GM21447 (cell line): ENCODE measurements around the gene CACNA2D2.

Experiments
- ATAC-seq: cut with Tn5 transposase; IDR thresholded peaks from one replicate; pipeline ENCODE4 v1.9.1; 2021; ENCODE audit not compliant: unreplicated experiment

The CACNA2D2 gene

DNA sequence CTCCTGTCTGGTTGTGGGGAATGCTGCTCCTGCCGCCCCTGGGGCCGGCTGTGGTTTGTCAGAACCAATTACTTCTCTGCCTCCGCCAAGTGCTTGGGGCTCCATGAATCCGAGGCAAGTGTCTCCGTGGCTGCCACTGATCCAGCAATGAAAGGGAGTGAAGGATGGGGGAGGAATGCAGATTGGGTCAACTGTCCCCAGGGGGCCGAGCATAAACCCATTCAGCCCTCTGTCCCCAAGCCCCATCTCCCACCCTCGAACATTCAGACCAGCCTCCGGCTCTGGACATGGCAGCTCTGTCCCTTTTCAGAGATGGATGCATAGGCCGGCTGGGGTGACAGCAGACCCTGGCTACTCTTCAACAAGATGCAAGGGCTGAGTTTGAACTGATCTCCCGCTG is 35.5 kb downstream of the CACNA2D2 start:
- no peak for ATAC-seq

DNA sequence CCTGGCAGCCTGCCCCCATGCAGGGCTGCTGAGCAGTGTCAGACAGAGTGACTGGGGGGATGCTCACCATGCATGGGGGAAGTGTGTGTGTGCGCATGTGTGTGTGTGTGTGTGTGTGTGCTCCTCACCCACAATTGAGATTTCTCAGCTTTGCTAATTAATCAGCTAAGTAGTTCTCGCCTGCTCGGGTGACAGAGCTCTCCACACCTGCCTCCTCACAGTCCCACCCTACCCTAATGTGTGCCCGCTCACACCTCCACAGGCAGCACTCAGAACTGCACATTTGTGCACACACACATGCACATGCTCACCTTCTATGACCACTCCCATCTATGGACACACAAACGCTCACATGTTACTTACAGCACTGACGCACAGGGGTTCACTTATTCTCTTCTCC is 37.3 kb downstream of the CACNA2D2 start:
- ATAC-seq, result no peak

DNA sequence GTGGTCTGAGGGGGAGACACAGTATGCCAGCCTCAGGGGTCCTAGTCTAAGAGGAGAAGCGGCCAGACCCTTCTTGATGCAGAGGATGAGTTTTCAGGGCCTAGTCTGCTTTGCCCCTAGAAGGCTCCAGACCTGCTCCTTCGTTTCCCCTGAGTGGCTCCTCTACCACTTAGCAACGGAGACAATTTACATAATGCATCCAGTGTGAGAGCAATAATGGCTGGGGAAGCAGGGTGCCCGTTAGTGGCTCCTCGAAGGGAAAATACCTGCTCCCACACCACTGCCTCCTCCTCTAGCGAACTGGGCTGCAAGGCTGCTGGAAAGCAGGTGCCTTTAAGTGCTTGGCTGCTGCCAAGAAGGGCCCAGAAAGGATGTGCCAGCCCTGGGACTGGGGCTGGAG is 38.9 kb downstream of the CACNA2D2 start:
- no peak for ATAC-seq

DNA sequence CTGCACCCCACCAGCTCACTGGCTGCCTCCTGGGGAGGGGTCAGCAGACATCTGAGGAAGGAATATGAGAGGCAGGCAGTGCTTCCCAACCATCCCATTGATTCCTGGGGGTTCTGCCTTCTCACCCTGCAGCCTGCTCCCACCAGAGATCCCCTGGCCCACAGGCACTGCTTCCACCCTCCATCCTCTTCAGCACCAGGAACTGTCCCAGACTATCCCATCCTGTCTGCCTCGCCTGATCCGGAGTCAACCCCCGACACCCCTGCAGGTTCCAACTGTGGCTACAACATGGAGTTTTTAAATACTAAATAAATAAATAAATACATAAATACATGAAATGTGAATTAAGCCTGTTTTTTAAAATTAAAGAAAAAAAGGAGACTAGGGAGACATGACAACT is 43.6 kb downstream of the CACNA2D2 start:
- no peak for ATAC-seq

DNA sequence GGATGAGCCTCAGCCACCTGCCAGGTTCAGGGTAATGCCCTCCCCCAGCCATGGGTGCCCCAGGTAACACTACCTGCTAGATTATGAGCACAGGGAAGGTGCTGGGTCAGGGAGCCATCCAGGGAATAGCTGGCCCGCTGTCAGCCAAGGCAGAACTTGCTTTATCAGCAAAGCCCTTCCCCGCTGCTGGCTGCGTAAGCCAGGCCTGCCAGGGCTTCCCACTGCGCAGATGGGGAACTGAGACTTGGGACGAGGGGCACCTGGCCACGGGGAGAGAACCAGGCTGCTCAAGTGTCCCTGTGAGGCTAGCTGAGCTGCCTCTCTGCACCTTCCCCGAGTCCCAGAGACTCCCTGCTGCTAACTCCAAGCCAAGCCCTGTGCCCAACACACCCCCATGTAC is 45.4 kb downstream of the CACNA2D2 start:
- no peak for ATAC-seq

DNA sequence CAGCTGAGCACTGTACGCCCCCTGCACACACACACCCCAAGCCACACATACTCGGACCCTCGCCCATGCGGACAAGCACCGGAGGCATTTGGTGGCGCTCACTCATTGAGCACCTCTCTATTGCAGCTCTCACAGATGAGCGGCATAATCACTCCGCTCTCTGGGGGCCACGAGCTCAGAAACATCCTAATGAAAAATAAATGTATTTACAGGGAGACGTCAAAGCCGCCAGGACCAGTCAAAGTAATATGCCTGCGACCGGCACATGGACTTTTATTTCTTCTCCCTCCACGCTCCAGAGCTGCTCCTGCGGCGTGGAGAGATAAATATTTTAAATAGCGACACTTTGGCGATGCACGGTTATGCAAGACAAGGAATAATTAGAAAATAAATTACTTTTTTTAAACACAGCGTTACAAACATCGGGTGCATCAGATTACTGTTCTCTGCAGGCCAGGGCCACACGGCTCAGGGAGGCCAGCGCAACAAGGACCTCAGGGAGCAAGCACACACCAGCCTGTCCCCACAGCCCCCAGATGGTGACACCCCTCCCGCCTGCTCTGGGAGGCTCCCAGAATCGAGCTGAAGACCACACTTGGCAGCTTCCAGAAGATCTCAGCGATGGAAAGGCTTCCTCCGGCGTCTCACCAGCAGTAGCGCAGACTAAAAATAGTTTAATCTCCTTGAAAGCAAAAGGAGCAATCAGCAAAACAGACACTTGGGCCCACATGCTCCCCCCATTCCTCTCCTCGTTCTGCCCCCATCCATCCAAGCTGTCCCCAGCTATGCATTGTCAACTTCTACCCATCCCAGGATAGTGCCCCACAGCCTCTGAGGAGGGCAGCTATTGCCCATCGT is 48.0 kb downstream of the CACNA2D2 start:
- ATAC-seq, result no peak

DNA sequence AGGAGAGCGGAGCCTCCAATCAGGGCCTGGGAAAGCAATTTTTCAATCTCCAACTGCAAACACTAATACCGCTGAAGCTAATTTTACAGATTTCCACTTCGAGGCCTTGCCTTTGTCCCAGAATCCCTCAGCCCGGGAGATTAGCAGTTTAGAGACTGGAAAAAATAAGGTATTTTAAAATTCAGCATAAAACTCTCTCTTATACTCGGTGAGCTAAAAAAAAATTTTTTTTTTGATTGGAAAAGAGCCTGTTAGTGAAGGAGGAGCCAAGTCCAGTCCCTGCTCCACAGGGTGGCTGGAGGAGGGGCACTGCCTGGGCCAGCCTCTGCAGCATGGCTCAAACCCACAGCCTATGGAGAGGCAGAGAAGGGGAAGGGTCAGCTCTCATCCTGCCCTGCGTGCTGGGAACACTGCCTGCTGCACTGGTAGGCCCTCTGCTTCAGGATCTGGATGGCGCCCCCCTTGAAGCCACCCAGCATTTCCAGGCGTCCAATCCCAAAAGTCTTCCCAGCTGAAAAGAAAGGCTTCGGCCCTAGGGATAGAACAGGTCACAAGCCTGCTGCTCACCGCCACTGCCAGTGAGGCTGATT is 48.9 kb downstream of the CACNA2D2 start:
- ATAC-seq, result no peak

DNA sequence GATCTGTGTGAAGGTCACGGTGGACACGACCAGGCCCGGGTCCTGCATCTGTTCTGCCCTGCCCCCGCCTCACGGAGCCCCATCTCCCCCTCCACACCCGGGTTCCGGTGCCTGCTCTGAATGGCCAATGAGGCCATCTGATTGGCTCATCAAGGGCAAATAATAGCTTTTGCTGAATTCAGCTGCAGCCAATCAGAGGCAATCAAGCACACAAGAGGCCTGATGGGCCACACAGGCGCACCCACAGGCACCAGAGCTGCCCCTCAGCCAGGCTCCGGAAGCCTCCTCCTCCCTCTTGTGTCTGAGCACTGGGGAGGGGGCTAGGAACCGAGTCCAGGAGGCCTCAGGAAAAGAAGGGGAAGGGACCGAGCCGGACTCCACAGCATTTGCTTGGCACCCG is 49.5 kb downstream of the CACNA2D2 start:
- no peak for ATAC-seq

DNA sequence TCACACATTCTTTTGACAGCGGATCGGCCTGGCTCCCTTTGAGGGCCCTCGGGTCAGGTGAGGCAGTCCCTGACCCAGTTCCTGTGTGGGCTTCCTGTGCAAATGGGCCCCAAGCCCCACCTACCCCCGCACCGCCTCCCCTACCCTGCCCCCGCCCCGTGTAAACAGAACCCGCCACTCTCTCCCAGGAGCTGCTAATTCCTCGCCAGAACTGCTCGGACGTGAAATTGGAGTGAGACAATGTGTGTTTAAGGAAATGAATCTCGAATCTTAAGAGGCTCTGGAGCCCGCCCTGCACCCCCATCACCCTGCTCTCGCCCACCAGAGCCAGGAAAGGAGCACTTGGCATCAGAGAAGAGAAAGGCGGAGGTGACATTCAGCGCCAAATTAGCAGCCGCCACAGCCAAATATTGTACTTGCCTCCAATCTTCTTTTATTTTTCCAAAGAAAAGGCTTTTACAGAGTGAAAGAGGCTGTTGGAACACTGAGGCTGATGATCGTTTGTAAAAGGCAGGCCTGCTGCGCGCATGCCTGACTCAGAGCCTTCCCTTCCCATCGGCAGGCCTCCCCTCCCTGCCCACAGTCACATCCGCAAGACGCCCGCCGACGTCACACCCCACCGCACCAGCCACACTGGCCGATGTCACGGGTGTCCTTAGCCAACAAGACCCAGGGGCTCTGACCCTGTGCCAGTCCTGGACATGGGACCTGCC is 53.1 kb downstream of the CACNA2D2 start:
- no peak for ATAC-seq

DNA sequence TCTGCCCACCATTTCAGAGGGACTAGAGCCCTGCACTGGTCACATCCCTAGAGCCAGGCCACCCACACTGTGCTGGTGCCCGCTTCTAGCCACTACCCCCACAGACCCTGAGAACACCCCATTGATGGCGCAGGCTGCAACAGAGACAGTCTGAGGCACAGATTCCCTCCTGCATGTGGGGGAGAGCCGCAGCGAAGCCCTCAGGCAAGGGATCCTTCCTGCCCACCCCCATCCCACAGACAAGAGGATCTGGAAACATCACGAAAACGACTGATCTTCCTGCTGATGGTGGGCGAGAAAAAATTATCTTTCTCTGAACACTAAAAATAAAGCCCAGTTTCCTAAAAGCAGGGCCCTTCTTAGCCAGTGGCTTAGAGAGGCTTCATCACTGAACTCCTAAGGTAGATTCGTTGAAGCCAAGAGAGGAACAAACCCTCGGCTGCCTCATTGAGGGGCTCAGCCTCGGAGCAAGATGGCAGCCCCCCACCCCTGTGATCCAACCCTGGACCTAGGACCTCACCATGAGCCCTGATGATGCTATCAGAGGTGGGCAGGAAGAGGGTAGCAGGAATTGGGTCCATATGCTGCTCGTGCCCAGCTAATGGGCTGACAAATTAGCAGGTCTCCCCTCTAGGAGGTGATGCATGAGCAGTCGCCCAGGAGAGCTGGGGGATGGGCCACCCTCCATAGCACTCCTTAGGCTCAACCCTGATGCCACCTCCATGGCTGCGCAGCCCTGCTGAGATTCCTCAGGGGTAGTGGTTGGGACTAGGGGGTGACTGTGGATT is 54.5 kb downstream of the CACNA2D2 start:
- no peak for ATAC-seq

DNA sequence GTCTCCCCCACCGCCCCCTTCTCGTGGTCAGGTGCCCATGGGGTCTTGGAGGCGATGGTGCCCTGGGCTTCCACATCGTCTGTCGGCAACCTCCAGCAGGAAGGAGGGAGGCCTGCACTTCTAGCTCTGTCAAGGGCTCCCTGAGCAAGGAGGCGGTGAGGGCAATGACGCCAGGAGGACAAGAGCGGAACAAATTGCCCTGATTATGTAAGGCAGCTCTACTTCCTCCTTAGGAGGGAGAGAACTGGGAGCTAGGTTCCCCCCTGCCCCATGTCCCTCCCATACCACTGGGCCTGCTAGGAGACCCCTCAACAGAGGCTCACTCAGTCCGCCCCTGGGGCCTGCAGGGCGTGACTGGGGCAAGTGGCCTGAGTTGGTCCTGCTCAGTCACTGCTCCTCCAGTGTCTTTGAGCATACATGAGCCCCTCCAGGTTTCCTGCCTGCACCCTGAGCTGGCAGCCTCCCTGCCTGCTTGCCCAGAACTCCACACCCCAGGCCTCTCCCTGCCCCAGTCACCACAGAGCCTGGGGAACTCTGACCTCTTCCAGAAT is 56.1 kb downstream of the CACNA2D2 start:
- no peak for ATAC-seq

DNA sequence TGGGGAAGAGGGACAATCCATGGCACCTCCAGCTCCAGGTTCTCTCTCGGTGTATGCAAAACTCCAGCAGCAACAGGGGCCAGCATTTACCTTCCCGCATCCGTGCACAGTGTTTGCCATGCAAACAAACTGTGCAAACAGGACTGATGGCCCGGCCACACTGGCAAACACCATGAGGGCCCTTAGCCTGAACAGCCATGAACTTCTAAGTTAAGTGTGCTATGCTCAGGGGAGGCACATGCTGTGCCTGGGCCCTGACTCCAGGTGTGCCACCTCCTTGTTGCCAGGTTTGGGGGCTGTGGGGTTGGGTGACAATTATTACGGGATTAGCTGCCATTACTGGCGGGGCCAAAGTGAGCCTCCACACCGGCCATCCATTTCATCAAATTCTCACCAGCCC is 57.5 kb downstream of the CACNA2D2 start:
- no peak for ATAC-seq

DNA sequence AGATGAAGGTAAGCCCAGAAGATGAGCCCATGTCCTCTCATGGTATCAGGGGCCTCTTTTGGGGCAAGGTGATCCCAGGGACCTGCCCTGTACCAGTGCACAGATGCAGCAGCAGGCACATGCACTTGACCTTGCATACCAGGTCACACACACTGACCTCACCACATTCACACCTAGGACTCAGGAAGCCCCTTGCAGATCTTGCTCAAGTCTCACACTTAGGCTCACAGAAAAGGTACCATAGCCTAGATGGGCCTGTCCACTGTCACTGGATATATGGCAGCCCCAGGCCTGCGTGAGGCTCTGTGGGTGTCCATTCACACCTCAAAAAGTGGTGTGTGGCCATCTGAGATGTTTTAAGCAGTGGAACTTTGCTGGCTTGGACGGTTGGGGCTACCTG is 58.7 kb downstream of the CACNA2D2 start:
- no peak for ATAC-seq

DNA sequence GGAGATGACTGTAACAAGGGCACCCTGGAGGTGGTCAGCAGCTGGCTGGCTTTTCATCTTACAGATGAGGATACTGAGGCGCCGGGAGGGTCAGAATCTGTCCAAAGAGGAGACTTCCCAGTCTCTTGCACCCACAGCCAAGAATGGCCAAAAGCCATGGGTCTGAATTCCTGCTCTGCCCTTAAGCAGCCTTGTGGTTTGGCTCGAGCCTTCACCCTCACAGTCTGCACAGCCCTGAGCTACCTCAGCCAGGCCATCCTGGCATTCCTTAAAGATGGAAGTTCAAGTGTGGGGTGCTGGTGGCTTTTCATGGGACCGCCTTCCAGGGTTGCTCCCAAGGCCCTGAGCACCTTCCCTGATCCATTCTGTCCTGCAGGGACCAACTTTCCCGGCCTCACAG is 59.2 kb downstream of the CACNA2D2 start:
- no peak for ATAC-seq

DNA sequence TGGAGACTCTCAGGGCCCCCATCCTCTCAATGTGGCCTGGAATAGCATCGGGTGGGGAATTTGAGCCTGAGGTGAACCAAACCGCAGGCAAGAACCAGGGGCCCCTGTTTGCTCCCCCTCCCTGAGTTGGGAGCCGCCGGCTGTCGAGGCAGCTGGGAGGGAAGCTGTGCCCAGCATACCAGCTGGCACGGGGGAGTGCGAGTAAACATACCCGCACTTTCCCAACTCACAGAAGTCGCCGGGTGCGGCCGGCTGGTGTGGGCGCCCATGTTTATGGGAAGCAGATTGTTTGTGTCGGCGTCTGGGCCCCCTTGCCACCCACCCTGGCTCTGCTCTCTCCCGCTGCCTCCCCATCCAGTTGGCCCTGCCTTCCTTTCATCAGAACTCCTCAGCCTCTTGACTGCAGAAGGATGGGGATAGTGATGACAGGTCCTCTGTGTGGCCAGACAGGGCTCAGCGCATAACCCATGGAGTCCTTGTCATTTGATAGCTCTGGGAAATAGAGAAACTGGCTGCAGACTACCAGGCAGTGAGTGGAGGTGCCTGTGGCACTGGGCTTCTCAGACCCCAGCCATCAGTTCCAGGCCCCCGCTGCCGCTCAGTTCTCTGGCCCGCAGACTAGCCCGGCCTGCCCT is 60.4 kb downstream of the CACNA2D2 start:
- no peak for ATAC-seq

DNA sequence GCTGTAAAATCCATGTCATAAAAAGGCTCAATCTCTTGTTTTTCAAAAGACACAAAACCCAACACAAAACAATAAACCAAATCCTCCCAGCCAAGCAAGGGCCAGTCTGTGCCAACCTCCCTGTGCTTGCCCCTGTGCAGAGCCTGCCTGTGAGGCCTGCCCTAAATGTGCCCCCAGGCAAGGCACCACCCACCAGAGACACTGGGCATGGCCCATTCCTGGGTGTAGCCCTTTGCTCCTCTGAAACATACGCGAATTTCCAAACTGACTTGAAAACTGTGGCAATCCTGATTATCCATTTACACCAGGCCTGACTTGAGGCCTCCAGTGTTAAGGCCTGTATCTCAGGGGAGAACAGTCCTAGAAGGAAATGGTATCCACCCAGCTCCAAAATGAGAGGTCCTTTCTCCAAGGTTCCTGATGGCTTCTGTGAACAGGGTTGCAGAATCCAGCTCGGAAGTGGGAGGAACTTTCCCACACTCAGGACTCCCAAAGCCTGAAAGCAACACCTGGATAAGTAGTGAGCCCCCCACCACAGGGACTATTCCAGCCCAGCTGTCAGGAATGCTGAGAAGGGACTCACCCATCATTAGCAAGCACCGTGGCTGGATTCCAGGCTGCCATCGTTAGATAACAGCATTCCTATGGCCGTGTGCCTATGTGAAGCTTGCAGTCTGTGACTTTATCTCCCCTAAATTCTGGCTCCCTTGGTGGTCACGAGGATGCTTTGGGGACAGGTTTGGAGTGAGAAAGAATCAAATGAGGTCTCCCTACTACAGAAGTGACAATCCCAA is 61.8 kb downstream of the CACNA2D2 start:
- no peak for ATAC-seq

DNA sequence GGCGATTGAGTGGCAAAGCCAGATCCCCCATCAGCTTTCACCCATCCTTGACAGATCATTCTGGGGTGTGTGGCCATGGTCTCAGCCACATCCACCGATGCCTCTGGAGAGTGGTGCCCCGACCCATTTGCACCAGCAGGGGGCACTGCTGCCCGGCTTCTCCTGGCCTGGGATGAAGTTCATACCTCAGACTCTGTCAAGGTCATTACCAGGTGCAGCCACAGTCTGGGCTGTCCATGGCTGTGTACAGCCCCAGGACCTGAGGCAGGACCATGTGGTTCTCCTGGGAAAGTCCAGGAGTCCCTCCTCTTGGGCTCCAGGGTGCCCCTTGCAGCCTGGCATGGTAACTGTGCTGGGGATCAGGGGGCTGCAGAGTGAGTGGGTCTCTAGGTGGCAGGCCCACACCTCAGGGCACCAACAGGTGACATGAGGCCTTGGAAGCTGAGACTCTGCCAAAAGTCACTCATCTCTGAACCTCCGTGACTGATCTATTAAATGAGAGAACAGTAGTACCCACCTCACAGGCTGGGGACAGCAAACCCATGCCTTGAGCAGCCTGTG is 67.2 kb downstream of the CACNA2D2 start:
- no peak for ATAC-seq

DNA sequence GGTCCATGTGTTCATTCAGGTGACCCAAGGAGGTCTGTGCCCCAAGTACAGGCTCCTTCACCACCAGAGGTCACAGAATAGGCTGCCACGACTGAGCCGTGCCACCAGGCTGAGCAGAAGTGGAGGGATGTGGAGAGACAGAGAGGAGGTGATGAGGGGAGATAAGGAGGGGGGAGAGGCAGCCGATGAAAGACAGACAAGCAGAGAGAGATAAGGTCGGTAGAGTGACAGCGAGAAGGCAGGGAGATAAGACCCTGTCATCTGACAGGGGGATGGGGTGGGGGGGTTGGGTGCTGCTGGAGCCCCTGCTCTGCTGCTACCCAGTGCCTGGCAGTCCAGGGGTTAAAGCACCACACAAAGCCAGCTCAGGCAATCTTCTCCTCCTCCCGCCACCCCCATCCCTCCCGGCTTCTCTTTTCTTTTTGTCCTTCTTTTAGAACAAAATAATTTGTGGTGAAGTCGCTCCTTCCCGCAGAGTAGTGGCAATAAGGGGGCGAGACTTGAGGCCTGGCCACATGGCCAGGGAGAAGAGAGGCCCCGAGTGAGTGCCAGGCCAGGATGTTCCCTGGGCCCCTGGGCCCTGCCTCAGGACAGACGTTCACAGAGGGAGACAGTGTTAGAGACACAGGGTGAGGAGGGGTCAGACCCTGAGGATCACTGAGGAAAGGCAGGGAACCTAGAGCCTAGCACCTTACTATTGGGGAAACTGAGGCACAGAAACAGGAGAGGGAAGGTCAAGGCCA is 67.9 kb downstream of the CACNA2D2 start:
- ATAC-seq, result no peak

DNA sequence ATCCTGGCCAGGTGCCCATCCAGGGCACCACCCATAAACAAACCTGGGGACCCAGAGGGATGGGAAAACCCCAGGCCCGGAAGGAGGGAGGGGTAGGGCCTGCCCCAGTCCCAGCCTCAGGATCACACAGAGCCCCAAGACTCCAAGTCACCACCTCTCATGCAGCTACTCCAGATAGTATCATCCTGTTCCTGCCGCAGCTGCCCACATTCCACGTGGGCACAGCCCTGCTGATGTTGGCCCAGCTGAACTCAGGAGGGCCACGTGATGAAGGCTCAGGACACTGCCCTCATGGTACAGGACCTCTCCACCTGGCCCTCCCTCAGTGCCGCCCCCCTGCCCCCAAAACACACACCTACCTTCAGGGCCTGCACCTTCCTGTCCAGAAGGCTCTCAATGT is 69.5 kb downstream of the CACNA2D2 start:
- no peak for ATAC-seq
